Inflammatory macrophage (primary cell): ENCODE results near the gene ITIH1.
"Not testable (repeated sequence)": the region's sequence is repeated elsewhere in the genome, so short reads cannot be mapped to it uniquely, and the experiment has no call there.

ENCODE experiments used
- DNase-seq, 2 donors: peaks; one replicate each; pipeline ENCODE4 v3.0.0-alpha.2; 2020 to 2022
- total RNA-seq, 18 experiments: gene quantifications; one replicate each; lab custom pipeline; 2026; ENCODE audit warnings: mixed read lengths in 6 of 18, inconsistent platforms in 2 of 18; lab: John Stamatoyannopoulos, UW

Gene ITIH1
- 0 to 0.20 (median 0) reads per million in 18 experiments for total RNA-seq

GRCh38 chr3:52777127-52777958 lies at the start of gene ITIH1:
Gene ITIH1, plus strand, starts transcription at chr3:52777599. Its CDS starts 17 bp downstream, at chr3:52777616.
- no peak for DNase-seq

- DNase-seq = not testable (repeated sequence)
Measured at GRCh38 chr3:52728753-52729152, 48.6 kb upstream of the ITIH1 start.

GRCh38 chr3:52730681-52731080 lies 46.7 kb upstream of the ITIH1 start:
- no peak for DNase-seq

GRCh38 chr3:52731590-52731989 lies 45.8 kb upstream of the ITIH1 start:
- no peak for DNase-seq

- no peak for DNase-seq
Measured at GRCh38 chr3:52733256-52733891, 44.0 kb upstream of the ITIH1 start.

- no peak for DNase-seq
Measured at GRCh38 chr3:52739730-52740129, 37.7 kb upstream of the ITIH1 start.

GRCh38 chr3:52742418-52743041 lies 34.9 kb upstream of the ITIH1 start:
- DNase-seq = peak; percentile 44 to 46

GRCh38 chr3:52743152-52743551 lies 34.2 kb upstream of the ITIH1 start:
- no peak for DNase-seq

GRCh38 chr3:52743721-52744120 lies 33.7 kb upstream of the ITIH1 start:
- DNase-seq = no peak

- peak; percentile 20 to 78 for DNase-seq
Measured at GRCh38 chr3:52752045-52752660, 25.2 kb upstream of the ITIH1 start.

- DNase-seq = no peak
Measured at GRCh38 chr3:52754373-52754772, 23.0 kb upstream of the ITIH1 start.

- DNase-seq = no peak
Measured at GRCh38 chr3:52756141-52756540, 21.3 kb upstream of the ITIH1 start.

GRCh38 chr3:52763466-52763865 lies 13.9 kb upstream of the ITIH1 start:
- DNase-seq = peak; percentile 17 to 84

GRCh38 chr3:52769786-52770455 lies 7.5 kb upstream of the ITIH1 start:
- no peak for DNase-seq

- peak; percentile 96 to 97 for DNase-seq
Measured at GRCh38 chr3:52770496-52771333, 6.7 kb upstream of the ITIH1 start, which contains the start of gene NEK4. Gene NEK4, minus strand, starts transcription at chr3:52770940. Its CDS starts 194 bp downstream, at chr3:52770746.

GRCh38 chr3:52771334-52771681 lies 6.1 kb upstream of the ITIH1 start:
- DNase-seq = no peak

- no peak for DNase-seq
Measured at GRCh38 chr3:52771702-52772101, 5.7 kb upstream of the ITIH1 start.

GRCh38 chr3:52773361-52774065 lies 3.9 kb upstream of the ITIH1 start:
- DNase-seq = no peak

GRCh38 chr3:52774066-52774713 lies 3.2 kb upstream of the ITIH1 start:
- DNase-seq = no peak
